Measurements from ENCODE around the gene NKAPD1.
A peak's percentile ranks its signal among the peaks of the same experiment; 100 is the strongest.
"Not testable (repeated sequence)": the region's sequence is repeated elsewhere in the genome, so short reads cannot be mapped to it uniquely, and the experiment has no call there.

NKAPD1 gene

GRCh38 chr11:112073941-112074811 is at the start of gene NKAPD1, which contains the start of gene PIH1D2:
Gene NKAPD1, plus strand, starts transcription at chr11:112074299. Its CDS starts 1,276 bp downstream, at chr11:112075575.
Gene PIH1D2, minus strand, starts transcription at chr11:112074017. Its CDS starts 843 bp downstream, at chr11:112073174.
- DNase-seq: peak; percentile 82
- in situ Hi-C loops (cut with HindIII; ENCODE audit: low pct_ligation_motif_present, low pct_unique_long_range_greater_than_20kb, low sequenced_read_pairs): no loop called here

GRCh38 chr11:112024773-112025678 is 49.1 kb upstream of the NKAPD1 start, which contains the start of gene DLAT:
Gene DLAT, plus strand, starts transcription at chr11:112025408. Its CDS starts 65 bp downstream, at chr11:112025473.
- peak; percentile 79 for DNase-seq
- in situ Hi-C loops (cut with HindIII; ENCODE audit: low pct_ligation_motif_present, low pct_unique_long_range_greater_than_20kb, low sequenced_read_pairs): no loop called here

- peak; percentile 10 for DNase-seq
- in situ Hi-C loops (cut with HindIII; ENCODE audit: low pct_ligation_motif_present, low pct_unique_long_range_greater_than_20kb, low sequenced_read_pairs): no loop called here
Observed at GRCh38 chr11:112025707-112026106, 48.4 kb upstream of the NKAPD1 start.

GRCh38 chr11:112026784-112027410 is 47.2 kb upstream of the NKAPD1 start:
- in situ Hi-C loops (cut with HindIII; ENCODE audit: low pct_ligation_motif_present, low pct_unique_long_range_greater_than_20kb, low sequenced_read_pairs); DNase-seq: not testable (repeated sequence)

- no peak for DNase-seq
- in situ Hi-C loops (cut with HindIII; ENCODE audit: low pct_ligation_motif_present, low pct_unique_long_range_greater_than_20kb, low sequenced_read_pairs): no loop called here
Observed at GRCh38 chr11:112029460-112029859, 44.6 kb upstream of the NKAPD1 start.

- DNase-seq: no peak
- in situ Hi-C loops (cut with HindIII; ENCODE audit: low pct_ligation_motif_present, low pct_unique_long_range_greater_than_20kb, low sequenced_read_pairs): no loop called here
Observed at GRCh38 chr11:112033902-112034301, 40.2 kb upstream of the NKAPD1 start.

GRCh38 chr11:112037527-112037926 is 36.6 kb upstream of the NKAPD1 start:
- DNase-seq: no peak
- in situ Hi-C loops (cut with HindIII; ENCODE audit: low pct_ligation_motif_present, low pct_unique_long_range_greater_than_20kb, low sequenced_read_pairs): no loop called here

- DNase-seq: peak; percentile 42
- in situ Hi-C loops (cut with HindIII; ENCODE audit: low pct_ligation_motif_present, low pct_unique_long_range_greater_than_20kb, low sequenced_read_pairs): no loop called here
Observed at GRCh38 chr11:112042161-112042960, 31.7 kb upstream of the NKAPD1 start.

GRCh38 chr11:112042961-112043304 is 31.2 kb upstream of the NKAPD1 start:
- DNase-seq: no peak
- in situ Hi-C loops (cut with HindIII; ENCODE audit: low pct_ligation_motif_present, low pct_unique_long_range_greater_than_20kb, low sequenced_read_pairs): no loop called here

GRCh38 chr11:112044961-112045360 is 29.1 kb upstream of the NKAPD1 start:
- in situ Hi-C loops (cut with HindIII; ENCODE audit: low pct_ligation_motif_present, low pct_unique_long_range_greater_than_20kb, low sequenced_read_pairs): no loop called here
- no peak for DNase-seq

- DNase-seq; in situ Hi-C loops (cut with HindIII; ENCODE audit: low pct_ligation_motif_present, low pct_unique_long_range_greater_than_20kb, low sequenced_read_pairs): not testable (repeated sequence)
Observed at GRCh38 chr11:112046647-112047046, 27.5 kb upstream of the NKAPD1 start.

GRCh38 chr11:112048256-112048655 is 25.8 kb upstream of the NKAPD1 start:
- DNase-seq; in situ Hi-C loops (cut with HindIII; ENCODE audit: low pct_ligation_motif_present, low pct_unique_long_range_greater_than_20kb, low sequenced_read_pairs): not testable (repeated sequence)

GRCh38 chr11:112049777-112050176 is 24.3 kb upstream of the NKAPD1 start:
- DNase-seq: no peak
- in situ Hi-C loops (cut with HindIII; ENCODE audit: low pct_ligation_motif_present, low pct_unique_long_range_greater_than_20kb, low sequenced_read_pairs): no loop called here

GRCh38 chr11:112050721-112051120 is 23.4 kb upstream of the NKAPD1 start:
- no peak for DNase-seq
- in situ Hi-C loops (cut with HindIII; ENCODE audit: low pct_ligation_motif_present, low pct_unique_long_range_greater_than_20kb, low sequenced_read_pairs): no loop called here

GRCh38 chr11:112051768-112052167 is 22.3 kb upstream of the NKAPD1 start:
- DNase-seq: no peak
- in situ Hi-C loops (cut with HindIII; ENCODE audit: low pct_ligation_motif_present, low pct_unique_long_range_greater_than_20kb, low sequenced_read_pairs): no loop called here

GRCh38 chr11:112057170-112057569 is 16.9 kb upstream of the NKAPD1 start:
- peak; percentile 36 for DNase-seq
- in situ Hi-C loops (cut with HindIII; ENCODE audit: low pct_ligation_motif_present, low pct_unique_long_range_greater_than_20kb, low sequenced_read_pairs): no loop called here

- in situ Hi-C loops (cut with HindIII; ENCODE audit: low pct_ligation_motif_present, low pct_unique_long_range_greater_than_20kb, low sequenced_read_pairs): no loop called here
- DNase-seq: no peak
Observed at GRCh38 chr11:112058103-112058502, 16.0 kb upstream of the NKAPD1 start.

GRCh38 chr11:112062923-112063322 is 11.2 kb upstream of the NKAPD1 start:
- DNase-seq: no peak
- in situ Hi-C loops (cut with HindIII; ENCODE audit: low pct_ligation_motif_present, low pct_unique_long_range_greater_than_20kb, low sequenced_read_pairs): no loop called here
